Measurements from ENCODE around the gene ST8SIA2. TPM values are rescaled to one million over a fixed set of nuclear protein-coding genes. Genes with fewer than 3 reads are reported as not detected.
A peak's percentile ranks its signal among the peaks of the same experiment; 100 is the strongest.

The ST8SIA2 gene
- total RNA-seq, 1 donor from 2014 or later, result 13.6 TPM

DNA sequence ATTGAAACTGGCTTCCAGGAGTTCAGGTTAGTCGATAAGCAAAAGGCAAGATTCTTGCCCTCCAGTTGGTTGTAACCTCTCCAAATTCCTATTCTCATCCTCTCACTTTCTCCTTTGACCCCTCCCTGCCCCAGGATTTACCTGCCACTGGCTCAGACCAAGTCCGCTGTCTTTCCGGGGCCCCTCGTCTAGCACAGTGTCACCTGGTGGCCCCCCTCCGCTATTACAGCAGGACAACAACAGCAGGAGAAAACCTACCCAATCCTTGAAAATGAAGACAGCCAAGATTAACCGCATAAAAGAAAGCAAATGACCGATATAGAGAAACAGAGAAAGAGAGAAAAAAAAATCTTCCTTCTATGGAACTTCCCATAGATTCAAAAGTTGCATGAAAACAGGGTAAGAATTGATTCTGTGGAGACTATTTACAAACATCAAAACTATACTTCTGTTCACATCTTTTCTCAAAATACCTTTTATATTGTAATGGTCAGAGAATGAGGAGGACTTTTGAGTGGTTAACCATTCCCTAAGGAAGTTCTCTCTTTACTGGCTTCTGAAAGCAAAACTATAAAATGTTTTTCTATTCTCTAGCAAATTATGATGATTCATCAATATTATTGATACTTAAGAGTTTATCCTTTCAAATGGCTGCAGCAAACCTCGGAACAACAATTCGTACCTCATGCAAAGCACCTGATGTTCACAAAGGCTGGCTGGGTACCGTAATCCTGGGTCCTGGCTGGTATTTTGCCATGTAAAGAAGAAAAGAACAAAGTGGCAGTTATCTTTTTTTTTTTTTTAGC lies 10.0 kb upstream of the ST8SIA2 start:
- no peak overlapping the region for H3K4me3 ChIP-seq
- peaks cover 6% of the 10 kb centered on the region for H3K4me1 ChIP-seq
- no peaks in the 10 kb centered on the region for H3K79me2 ChIP-seq (ENCODE audit: low read depth)
- no peak overlapping the region for H2AFZ ChIP-seq (replicated peaks)
- no peaks in the 10 kb centered on the region for H3K36me3 ChIP-seq
- H3K4me2 ChIP-seq, result no peak overlapping the region
- no peak overlapping the region for H3K9ac ChIP-seq
- no peak overlapping the region for H3K27ac ChIP-seq
- DNase-seq (ENCODE audit: low spot score), result peak; percentile 72
- H3K9me3 Mint-ChIP-seq, result peaks cover 2% of the 10 kb centered on the region
- H4K20me1 ChIP-seq (ENCODE audit: low read depth), result no peaks in the 10 kb centered on the region
- no peaks in the 10 kb centered on the region for H3K4me1 Mint-ChIP-seq
- no peaks in the 10 kb centered on the region for H3K27me3 Mint-ChIP-seq (ENCODE audit: insufficient read depth, low read depth)
- H3F3A ChIP-seq (ENCODE audit: low read depth), result no peaks in the 10 kb centered on the region
- TF ChIP-seq, protein P1, sequence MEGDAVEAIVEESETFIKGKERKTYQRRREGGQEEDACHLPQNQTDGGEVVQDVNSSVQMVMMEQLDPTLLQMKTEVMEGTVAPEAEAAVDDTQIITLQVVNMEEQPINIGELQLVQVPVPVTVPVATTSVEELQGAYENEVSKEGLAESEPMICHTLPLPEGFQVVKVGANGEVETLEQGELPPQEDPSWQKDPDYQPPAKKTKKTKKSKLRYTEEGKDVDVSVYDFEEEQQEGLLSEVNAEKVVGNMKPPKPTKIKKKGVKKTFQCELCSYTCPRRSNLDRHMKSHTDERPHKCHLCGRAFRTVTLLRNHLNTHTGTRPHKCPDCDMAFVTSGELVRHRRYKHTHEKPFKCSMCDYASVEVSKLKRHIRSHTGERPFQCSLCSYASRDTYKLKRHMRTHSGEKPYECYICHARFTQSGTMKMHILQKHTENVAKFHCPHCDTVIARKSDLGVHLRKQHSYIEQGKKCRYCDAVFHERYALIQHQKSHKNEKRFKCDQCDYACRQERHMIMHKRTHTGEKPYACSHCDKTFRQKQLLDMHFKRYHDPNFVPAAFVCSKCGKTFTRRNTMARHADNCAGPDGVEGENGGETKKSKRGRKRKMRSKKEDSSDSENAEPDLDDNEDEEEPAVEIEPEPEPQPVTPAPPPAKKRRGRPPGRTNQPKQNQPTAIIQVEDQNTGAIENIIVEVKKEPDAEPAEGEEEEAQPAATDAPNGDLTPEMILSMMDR (IDR thresholded peaks at IDR 0.05), result peak; percentile 94
- no peak for TF ChIP-seq EZH2phosphoT487 (IDR thresholded peaks at IDR 0.05)
- H3K36me3 Mint-ChIP-seq, result no peaks in the 10 kb centered on the region
- no peaks in the 10 kb centered on the region for H3K9me3 ChIP-seq (ENCODE audit: low read depth)
- H3K27me3 ChIP-seq, result no peaks in the 10 kb centered on the region
- no peak overlapping the region for H3K27ac Mint-ChIP-seq
- H3K4me3 Mint-ChIP-seq, result no peak overlapping the region

DNA sequence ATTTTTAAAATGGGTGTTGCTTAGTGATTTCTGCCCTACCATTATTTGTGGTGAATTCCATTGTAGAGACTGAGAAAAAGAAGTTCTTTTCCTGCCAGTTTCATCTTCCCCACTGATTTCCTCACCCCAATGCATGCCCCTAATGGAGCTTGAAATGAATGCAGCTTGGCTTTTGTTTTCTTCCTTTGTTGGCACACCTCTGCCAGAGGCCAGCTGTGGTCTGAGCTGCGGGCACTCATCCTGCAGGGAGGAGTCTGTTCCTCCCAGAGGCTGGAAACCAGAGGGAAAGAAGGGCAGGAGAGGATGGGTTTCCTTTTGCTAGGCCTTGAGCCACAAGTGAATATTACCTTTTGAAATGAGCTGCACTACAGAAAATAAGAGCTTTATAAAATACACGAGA lies 9.3 kb upstream of the ST8SIA2 start:
- H3F3A ChIP-seq (ENCODE audit: low read depth), result no peaks in the 10 kb centered on the region
- H3K79me2 ChIP-seq (ENCODE audit: low read depth), result no peaks in the 10 kb centered on the region
- peaks cover 6% of the 10 kb centered on the region for H3K4me1 ChIP-seq
- no peak overlapping the region for H3K9ac ChIP-seq
- H2AFZ ChIP-seq (replicated peaks), result no peak overlapping the region
- H3K27ac ChIP-seq, result no peak overlapping the region
- H3K27ac Mint-ChIP-seq, result no peak overlapping the region
- H3K9me3 Mint-ChIP-seq, result no peaks in the 10 kb centered on the region
- no peaks in the 10 kb centered on the region for H3K36me3 ChIP-seq
- H3K4me2 ChIP-seq, result no peak overlapping the region
- no peak overlapping the region for H3K4me3 ChIP-seq
- H3K9me3 ChIP-seq (ENCODE audit: low read depth), result no peaks in the 10 kb centered on the region
- no peaks in the 10 kb centered on the region for H4K20me1 ChIP-seq (ENCODE audit: low read depth)
- TF ChIP-seq EZH2phosphoT487 (IDR thresholded peaks at IDR 0.05) (no peak), EZH2 (IDR thresholded peaks at IDR 0.05) (no peak)
- TF ChIP-seq, protein P1 (IDR thresholded peaks at IDR 0.05), result no peak
- no peaks in the 10 kb centered on the region for H3K27me3 Mint-ChIP-seq (ENCODE audit: insufficient read depth, low read depth)
- H3K4me1 Mint-ChIP-seq, result no peaks in the 10 kb centered on the region
- no peak overlapping the region for H3K4me3 Mint-ChIP-seq
- DNase-seq (ENCODE audit: low spot score), result peak; percentile 45
- H3K36me3 Mint-ChIP-seq, result no peaks in the 10 kb centered on the region
- no peaks in the 10 kb centered on the region for H3K27me3 ChIP-seq

DNA sequence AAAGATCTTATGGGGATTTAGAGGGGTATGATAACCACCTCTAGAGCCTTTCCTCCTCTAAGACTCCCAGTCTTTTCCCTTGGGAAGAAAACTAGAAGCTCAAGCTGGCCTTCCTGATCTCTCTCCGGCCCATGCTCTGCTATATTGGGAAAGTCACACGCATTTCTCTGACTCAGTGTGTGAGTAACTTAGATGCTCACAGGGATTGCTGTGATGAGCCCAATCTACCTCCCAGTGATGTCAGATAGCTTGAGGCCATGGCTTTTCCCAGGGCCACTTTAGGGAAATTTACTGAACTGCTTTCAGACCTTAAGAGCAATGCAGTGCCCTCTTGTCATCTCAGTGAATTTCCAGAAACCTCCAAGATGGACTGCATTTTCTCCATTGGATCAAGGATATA lies 8.6 kb upstream of the ST8SIA2 start:
- Histone ChIP-seq H3K27ac (no peak overlapping the region), H3K9me3 (ENCODE audit: low read depth) (no peaks in the 10 kb centered on the region), H3K9ac (no peak overlapping the region), H3F3A (ENCODE audit: low read depth) (no peaks in the 10 kb centered on the region), H3K27me3 (peaks cover 4% of the 10 kb centered on the region), H3K4me1 (peaks cover 6% of the 10 kb centered on the region), H4K20me1 (ENCODE audit: low read depth) (no peaks in the 10 kb centered on the region), H3K4me3 (no peak overlapping the region), H3K36me3 (no peaks in the 10 kb centered on the region), H2AFZ (replicated peaks) (no peak overlapping the region), H3K4me2 (no peak overlapping the region), H3K79me2 (ENCODE audit: low read depth) (no peaks in the 10 kb centered on the region)
- no peaks in the 10 kb centered on the region for H3K36me3 Mint-ChIP-seq
- no peaks in the 10 kb centered on the region for H3K27me3 Mint-ChIP-seq (ENCODE audit: insufficient read depth, low read depth)
- H3K9me3 Mint-ChIP-seq, result no peaks in the 10 kb centered on the region
- H3K4me3 Mint-ChIP-seq, result no peak overlapping the region
- no peaks in the 10 kb centered on the region for H3K4me1 Mint-ChIP-seq
- TF ChIP-seq EZH2phosphoT487 (IDR thresholded peaks at IDR 0.05) (no peak), EZH2 (IDR thresholded peaks at IDR 0.05) (no peak)
- TF ChIP-seq, protein P1 (IDR thresholded peaks at IDR 0.05), result no peak
- H3K27ac Mint-ChIP-seq, result no peak overlapping the region
- DNase-seq (ENCODE audit: low spot score), result no peak

Measured in neural progenitor cell (in vitro differentiated cells).